Measurements from ENCODE around the gene TCF7. TPM values are rescaled to one million over a fixed set of nuclear protein-coding genes. Genes with fewer than 3 reads are reported as not detected.

The TCF7 gene
- total RNA-seq = 1 to 10 TPM; 1.3 to 1.8 TPM
- 1 to 10 TPM; 2.6 to 2.7 TPM for polyA plus RNA-seq

- TF ChIP-seq JUND (IDR thresholded peaks at IDR 0.05) = no peak
- TF ChIP-seq ZBTB33 (IDR thresholded peaks at IDR 0.05) = no peak
- TF ChIP-seq HNF4A (conservative IDR thresholded peaks at IDR 0.05) = no peak
- no peak for TF ChIP-seq NR2F2 (IDR thresholded peaks at IDR 0.05)
- TF ChIP-seq TAF1 (conservative IDR thresholded peaks at IDR 0.05) = no peak
- TF ChIP-seq RAD21 (IDR thresholded peaks at IDR 0.05) = no peak
- TF ChIP-seq MAX (IDR thresholded peaks at IDR 0.05) = no peak
- TF ChIP-seq RXRA (IDR thresholded peaks at IDR 0.05) = no peak
- Histone ChIP-seq H3K4me3 (ENCODE audit: low read depth in 1 of 3, low read length in 3 of 3) (peak within 1 kb of the TSS; percentile 56 to 78 (median 63)), H3K27me3 (ENCODE audit: control insufficient read depth in 4 of 4, insufficient read depth in 4 of 4, low read length in 3 of 4) (no peaks in the 10 kb centered on the region), H3K9ac (ENCODE audit: low read depth in 1 of 2, low read length in 2 of 2) (peak within 1 kb of the TSS in 1 of 2 donors; percentile 41), H3K9me3 (ENCODE audit: control insufficient read depth in 4 of 4, low read length in 3 of 4) (no peaks in the 10 kb centered on the region), H3K4me1 (ENCODE audit: control insufficient read depth in 4 of 4, insufficient read depth in 4 of 4, low read length in 3 of 4) (peaks cover 2 to 14% (median 8%) of the 10 kb centered on the region in 4 donors), H3K27ac (ENCODE audit: low read depth in 1 of 2, low read length in 2 of 2) (peak within 1 kb of the TSS in 1 of 2 donors; percentile 31), H3K36me3 (ENCODE audit: control insufficient read depth in 4 of 4, insufficient read depth in 3 of 4, low read depth in 1 of 4, low read length in 3 of 4) (no peaks in the 10 kb centered on the region)
- WGBS = 4% methylated on average over 90 of the region's 90 CpGs
- peak; percentile 83 for DNase-seq (ENCODE audit: low spot score)
Measured at GRCh38 chr5:134113902-134114875, at the start of gene TCF7. Gene TCF7, plus strand, starts transcription at chr5:134114681. Its CDS starts 226 bp downstream, at chr5:134114907.

- Histone ChIP-seq H3K36me3 (ENCODE audit: control insufficient read depth in 4 of 4, insufficient read depth in 3 of 4, low read depth in 1 of 4, low read length in 3 of 4) (no peaks in the 10 kb centered on the region), H3K27ac (ENCODE audit: low read depth in 1 of 2, low read length in 2 of 2) (no peak overlapping the region), H3K9ac (ENCODE audit: low read depth in 1 of 2, low read length in 2 of 2) (no peak overlapping the region), H3K4me1 (ENCODE audit: control insufficient read depth in 4 of 4, insufficient read depth in 4 of 4, low read length in 3 of 4) (peaks cover 3 to 9% (median 6%) of the 10 kb centered on the region in 4 donors), H3K4me3 (ENCODE audit: low read depth in 1 of 3, low read length in 3 of 3) (no peak overlapping the region), H3K9me3 (ENCODE audit: control insufficient read depth in 4 of 4, low read length in 3 of 4) (no peaks in the 10 kb centered on the region), H3K27me3 (ENCODE audit: control insufficient read depth in 4 of 4, insufficient read depth in 4 of 4, low read length in 3 of 4) (peaks cover 0 to 2% (median under 1%) of the 10 kb centered on the region in 4 donors)
- no peak for DNase-seq (ENCODE audit: low spot score)
- TF ChIP-seq TAF1 (conservative IDR thresholded peaks at IDR 0.05) (no peak), RAD21 (IDR thresholded peaks at IDR 0.05) (no peak), HNF4A (conservative IDR thresholded peaks at IDR 0.05) (no peak), SP1 (IDR thresholded peaks at IDR 0.05) (no peak), NR2F2 (IDR thresholded peaks at IDR 0.05) (no peak), YY1 (IDR thresholded peaks at IDR 0.05) (no peak), JUND (IDR thresholded peaks at IDR 0.05) (no peak), FOXA2 (IDR thresholded peaks at IDR 0.05) (no peak)
- 89% methylated on average over 6 of the region's 6 CpGs for WGBS
Measured at GRCh38 chr5:134069553-134069952, 44.9 kb upstream of the TCF7 start.

GRCh38 chr5:134070725-134071613 lies 43.5 kb upstream of the TCF7 start:
- DNase-seq (ENCODE audit: low spot score) = no peak
- H3K36me3 ChIP-seq (ENCODE audit: control insufficient read depth in 4 of 4, insufficient read depth in 3 of 4, low read depth in 1 of 4, low read length in 3 of 4) = no peaks in the 10 kb centered on the region

More at GRCh38 chr5:134070725-134071613, 43.5 kb upstream of the TCF7 start:
- WGBS = 16% methylated on average over 46 of the region's 46 CpGs
- Histone ChIP-seq H3K9me3 (ENCODE audit: control insufficient read depth in 4 of 4, low read length in 3 of 4) (no peaks in the 10 kb centered on the region), H3K9ac (ENCODE audit: low read depth in 1 of 2, low read length in 2 of 2) (no peak overlapping the region), H3K4me1 (ENCODE audit: control insufficient read depth in 4 of 4, insufficient read depth in 4 of 4, low read length in 3 of 4) (peaks cover 3 to 9% (median 6%) of the 10 kb centered on the region in 4 donors), H3K27ac (ENCODE audit: low read depth in 1 of 2, low read length in 2 of 2) (no peak overlapping the region), H3K4me3 (ENCODE audit: low read depth in 1 of 3, low read length in 3 of 3) (peak overlapping the region in 1 of 3 donors; percentile 32), H3K27me3 (ENCODE audit: control insufficient read depth in 4 of 4, insufficient read depth in 4 of 4, low read length in 3 of 4) (peaks cover 0 to 2% (median under 1%) of the 10 kb centered on the region in 4 donors)
- no peak for TF ChIP-seq HNF4G (IDR thresholded peaks at IDR 0.05)
- no peak for TF ChIP-seq CTCF (IDR thresholded peaks at IDR 0.05; ENCODE audit: low read depth, low read length, missing input control)

Measured in liver (tissue), 9 donors.